ENCODE data around the gene EHF.
"Not testable (repeated sequence)": the region's sequence is repeated elsewhere in the genome, so short reads cannot be mapped to it uniquely, and the experiment has no call there.

The EHF gene

DNA sequence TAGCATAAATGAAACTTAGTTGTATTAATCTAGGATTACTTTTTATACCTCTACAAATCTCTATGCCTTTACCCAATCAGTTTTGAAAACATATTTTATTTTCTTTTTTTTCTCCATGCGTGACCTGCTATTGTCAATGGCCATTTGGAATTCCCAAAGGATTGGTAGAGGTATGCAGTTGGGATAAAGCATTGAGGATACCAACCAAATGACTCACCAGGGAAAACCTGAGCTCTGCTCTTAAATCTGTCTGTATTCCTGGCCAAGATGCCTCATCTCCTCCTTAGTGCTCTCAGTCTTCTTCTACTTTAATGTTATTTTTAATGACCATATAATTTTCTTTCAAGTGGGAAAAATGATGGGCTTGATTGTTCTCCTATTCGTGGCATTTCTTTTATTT is 61.9 kb downstream of the EHF start:
- Histone ChIP-seq H4K20me1 (ENCODE audit: low read depth, low read length) (no peaks in the 10 kb centered on the region), H3K36me3 (ENCODE audit: low read length) (no peaks in the 10 kb centered on the region), H3K9me3 (ENCODE audit: insufficient read depth, low read length) (no peaks in the 10 kb centered on the region), H3K27me3 (ENCODE audit: low read length) (no peaks in the 10 kb centered on the region), H2AFZ (ENCODE audit: low read depth, low read length, severe bottlenecking) (no peak overlapping the region), H3K4me2 (ENCODE audit: low read depth, low read length, poor library complexity, severe bottlenecking) (no peak overlapping the region), H3K9ac (ENCODE audit: low read length) (no peak overlapping the region), H3F3A (ENCODE audit: insufficient read depth) (peaks cover 3% of the 10 kb centered on the region; the same call in 1 of the 2 replicates), H3K79me2 (ENCODE audit: insufficient read depth, low read length) (no peaks in the 10 kb centered on the region), H3K4me3 (ENCODE audit: insufficient read depth, low read length, poor library complexity, severe bottlenecking) (no peak overlapping the region), H3K9me2 (replicated peaks; ENCODE audit: insufficient read depth, low read length) (no peaks in the 10 kb centered on the region), H3K27ac (ENCODE audit: low read depth, low read length) (no peak overlapping the region)
- no peak for TF ChIP-seq EZH2phosphoT487 (conservative IDR thresholded peaks at IDR 0.05; ENCODE audit: low read length)

DNA sequence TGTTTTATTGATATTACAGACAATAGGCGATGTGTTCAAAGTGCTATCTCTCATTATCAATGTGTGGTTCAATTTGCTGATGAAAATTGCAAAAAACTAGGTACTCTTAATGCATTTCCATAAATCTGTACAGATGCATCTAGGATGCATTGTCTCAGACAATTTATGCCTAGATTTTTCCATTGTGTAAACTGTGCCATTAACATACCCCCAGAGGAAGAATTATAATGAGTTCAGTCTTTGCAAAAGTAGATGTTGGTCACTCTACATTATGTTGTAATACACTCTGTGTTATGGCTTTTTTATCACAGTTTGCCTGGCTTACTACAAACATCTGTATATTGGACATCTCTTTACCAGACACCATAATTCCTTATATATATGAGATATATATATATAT is 62.5 kb downstream of the EHF start:
- H2AFZ ChIP-seq (ENCODE audit: low read depth, low read length, severe bottlenecking) = no peak overlapping the region
- H3K9ac ChIP-seq (ENCODE audit: low read length) = no peak overlapping the region
- no peaks in the 10 kb centered on the region for H4K20me1 ChIP-seq (ENCODE audit: low read depth, low read length)
- no peak overlapping the region for H3K27ac ChIP-seq (ENCODE audit: low read depth, low read length)
- H3K4me3 ChIP-seq (ENCODE audit: insufficient read depth, low read length, poor library complexity, severe bottlenecking) = no peak overlapping the region
- no peak overlapping the region for H3K4me2 ChIP-seq (ENCODE audit: low read depth, low read length, poor library complexity, severe bottlenecking)
- H3K79me2 ChIP-seq (ENCODE audit: insufficient read depth, low read length) = no peaks in the 10 kb centered on the region
- H3F3A ChIP-seq (ENCODE audit: insufficient read depth) = peaks cover 3% of the 10 kb centered on the region; the same call in 1 of the 2 replicates
- no peaks in the 10 kb centered on the region for H3K9me2 ChIP-seq (replicated peaks; ENCODE audit: insufficient read depth, low read length)
- no peaks in the 10 kb centered on the region for H3K9me3 ChIP-seq (ENCODE audit: insufficient read depth, low read length)
- no peaks in the 10 kb centered on the region for H3K27me3 ChIP-seq (ENCODE audit: low read length)
- TF ChIP-seq EZH2phosphoT487 (conservative IDR thresholded peaks at IDR 0.05; ENCODE audit: low read length) = no peak
- TF ChIP-seq, protein P1, sequence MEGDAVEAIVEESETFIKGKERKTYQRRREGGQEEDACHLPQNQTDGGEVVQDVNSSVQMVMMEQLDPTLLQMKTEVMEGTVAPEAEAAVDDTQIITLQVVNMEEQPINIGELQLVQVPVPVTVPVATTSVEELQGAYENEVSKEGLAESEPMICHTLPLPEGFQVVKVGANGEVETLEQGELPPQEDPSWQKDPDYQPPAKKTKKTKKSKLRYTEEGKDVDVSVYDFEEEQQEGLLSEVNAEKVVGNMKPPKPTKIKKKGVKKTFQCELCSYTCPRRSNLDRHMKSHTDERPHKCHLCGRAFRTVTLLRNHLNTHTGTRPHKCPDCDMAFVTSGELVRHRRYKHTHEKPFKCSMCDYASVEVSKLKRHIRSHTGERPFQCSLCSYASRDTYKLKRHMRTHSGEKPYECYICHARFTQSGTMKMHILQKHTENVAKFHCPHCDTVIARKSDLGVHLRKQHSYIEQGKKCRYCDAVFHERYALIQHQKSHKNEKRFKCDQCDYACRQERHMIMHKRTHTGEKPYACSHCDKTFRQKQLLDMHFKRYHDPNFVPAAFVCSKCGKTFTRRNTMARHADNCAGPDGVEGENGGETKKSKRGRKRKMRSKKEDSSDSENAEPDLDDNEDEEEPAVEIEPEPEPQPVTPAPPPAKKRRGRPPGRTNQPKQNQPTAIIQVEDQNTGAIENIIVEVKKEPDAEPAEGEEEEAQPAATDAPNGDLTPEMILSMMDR (IDR thresholded peaks at IDR 0.05; ENCODE audit: insufficient read depth, low read length, poor library complexity, severe bottlenecking) = no peak
- H3K36me3 ChIP-seq (ENCODE audit: low read length) = no peaks in the 10 kb centered on the region

DNA sequence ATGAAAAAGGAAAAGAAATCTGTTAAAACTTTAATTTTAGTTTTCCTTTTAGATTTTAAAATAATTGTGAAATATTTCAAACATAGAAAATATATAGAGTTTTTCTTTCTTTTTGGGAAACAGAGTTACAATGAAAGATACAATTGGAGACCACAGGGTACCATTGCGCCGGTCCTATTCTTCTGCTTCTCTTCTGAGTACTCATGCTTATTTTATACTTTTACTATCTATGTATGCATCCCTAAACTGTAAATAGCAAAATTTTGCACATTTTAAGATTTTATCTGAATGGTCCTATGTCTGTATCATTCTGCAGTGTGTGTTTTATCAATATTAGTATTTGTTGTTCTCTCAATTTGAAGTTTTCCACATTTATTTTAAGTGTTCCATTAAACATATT is 65.0 kb downstream of the EHF start:
- Histone ChIP-seq H3K4me3 (ENCODE audit: insufficient read depth, low read length, poor library complexity, severe bottlenecking) (no peak overlapping the region), H3K4me2 (ENCODE audit: low read depth, low read length, poor library complexity, severe bottlenecking) (no peak overlapping the region), H3K79me2 (ENCODE audit: insufficient read depth, low read length) (no peaks in the 10 kb centered on the region), H3K36me3 (ENCODE audit: low read length) (no peaks in the 10 kb centered on the region), H4K20me1 (ENCODE audit: low read depth, low read length) (no peaks in the 10 kb centered on the region), H2AFZ (ENCODE audit: low read depth, low read length, severe bottlenecking) (no peak overlapping the region), H3K9me2 (replicated peaks; ENCODE audit: insufficient read depth, low read length) (no peaks in the 10 kb centered on the region), H3K9me3 (ENCODE audit: insufficient read depth, low read length) (no peaks in the 10 kb centered on the region), H3K9ac (ENCODE audit: low read length) (no peak overlapping the region), H3K27me3 (ENCODE audit: low read length) (no peaks in the 10 kb centered on the region), H3F3A (ENCODE audit: insufficient read depth) (peaks cover 3% of the 10 kb centered on the region; the same call in 1 of the 2 replicates), H3K27ac (ENCODE audit: low read depth, low read length) (no peak overlapping the region)
- TF ChIP-seq EZH2phosphoT487 (conservative IDR thresholded peaks at IDR 0.05; ENCODE audit: low read length) = no peak
- TF ChIP-seq, protein P1 (IDR thresholded peaks at IDR 0.05; ENCODE audit: insufficient read depth, low read length, poor library complexity, severe bottlenecking) = no peak

DNA sequence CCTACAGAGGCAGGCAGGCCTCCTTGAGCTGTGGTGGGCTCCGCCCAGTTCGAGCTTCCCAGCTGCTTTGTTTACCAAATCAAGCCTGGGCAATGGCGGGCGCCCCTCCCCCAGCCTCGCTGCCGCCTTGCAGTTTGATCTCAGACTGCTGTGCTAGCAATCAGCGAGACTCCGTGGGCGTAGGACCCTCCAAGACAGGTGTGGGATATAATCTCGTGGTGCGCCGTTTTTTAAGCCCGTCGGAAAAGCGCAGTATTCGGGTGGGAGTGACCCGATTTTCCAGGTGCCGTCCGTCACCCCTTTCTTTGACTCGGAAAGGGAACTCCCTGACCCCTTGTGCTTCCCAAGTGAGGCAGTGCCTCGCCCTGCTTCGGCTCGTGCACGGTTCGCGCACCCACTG is 71.4 kb downstream of the EHF start:
- not testable (repeated sequence) for H4K20me1 ChIP-seq (ENCODE audit: low read depth, low read length); H3F3A ChIP-seq (ENCODE audit: insufficient read depth); H3K79me2 ChIP-seq (ENCODE audit: insufficient read depth, low read length); H3K4me3 ChIP-seq (ENCODE audit: insufficient read depth, low read length, poor library complexity, severe bottlenecking); H3K36me3 ChIP-seq (ENCODE audit: low read length); H2AFZ ChIP-seq (ENCODE audit: low read depth, low read length, severe bottlenecking); H3K27me3 ChIP-seq (ENCODE audit: low read length); H3K9me2 ChIP-seq (replicated peaks; ENCODE audit: insufficient read depth, low read length); H3K27ac ChIP-seq (ENCODE audit: low read depth, low read length); H3K4me2 ChIP-seq (ENCODE audit: low read depth, low read length, poor library complexity, severe bottlenecking); H3K9ac ChIP-seq (ENCODE audit: low read length); H3K9me3 ChIP-seq (ENCODE audit: insufficient read depth, low read length)
